Muscle of leg (tissue), 11 donors: ENCODE data around the gene CIBAR2. TPM values are rescaled to one million over a fixed set of nuclear protein-coding genes. Genes with fewer than 3 reads are reported as not detected.

Source experiments
- DNase-seq: peaks from one replicate; pipeline ENCODE4 v3.0.0; 2013
- H3K27ac ChIP-seq: one replicate; pipeline ENCODE4 v1.5.1; 2013; ENCODE audit warnings: mild to moderate bottlenecking, low read length, control low read depth
- H3K27me3 ChIP-seq: one replicate; pipeline ENCODE4 v1.6.1; 2013; ENCODE audit warnings: low read length; ENCODE audit not compliant: control insufficient read depth, insufficient read depth
- H3K36me3 ChIP-seq: one replicate; pipeline ENCODE4 v1.6.1; 2013; ENCODE audit warnings: low read length; ENCODE audit not compliant: control insufficient read depth, insufficient read depth
- H3K4me1 ChIP-seq: one replicate; pipeline ENCODE4 v1.6.1; 2013; ENCODE audit warnings: low read length; ENCODE audit not compliant: control insufficient read depth, insufficient read depth
- H3K4me3 ChIP-seq: one replicate; pipeline ENCODE4 v1.5.1; 2013; ENCODE audit warnings: low read length, control low read depth
- H3K9me3 ChIP-seq: replicated peaks from 2 replicates; pipeline ENCODE4 v1.6.1; 2013; ENCODE audit warnings: low read depth, low read length; ENCODE audit not compliant: control insufficient read depth
- WGBS: methylation state at CpG from one replicate; pipeline ENCODE4 v1.1.5; 2013; ENCODE audit warnings: missing lambda C conversion rate; ENCODE audit not compliant: insufficient coverage; 5-methylcytosine and 5-hydroxymethylcytosine counted together
- polyA plus RNA-seq, 8 donors: library from polyadenylated mRNA; unstranded; fragments of 120-200 nt; gene quantifications; one replicate each; pipeline versions ENCODE4 v1.2.1 to v1.2.3, GENCODE V29; 2013; ENCODE audit warnings: inconsistent platforms in 1 of 8, low replicate concordance in 1 of 8; ENCODE audit not compliant: insufficient read length in 8 of 8, insufficient read depth in 1 of 8
- total RNA-seq: library from RNA; stranded (reverse); fragments of 120-200 nt; gene quantifications from one replicate; pipeline ENCODE4 v1.2.4, GENCODE V29; 2013

Gene CIBAR2
- total and polyA plus RNA-seq, 9 donors = 0.18 to 0.30 TPM; not detected in 7

- Histone ChIP-seq H3K27ac (no peak overlapping the region), H3K4me3 (no peak overlapping the region), H3K4me1 (peaks cover 17% of the 10 kb centered on the region), H3K9me3 (no peaks in the 10 kb centered on the region), H3K36me3 (no peaks in the 10 kb centered on the region), H3K27me3 (peaks cover 14% of the 10 kb centered on the region)
- DNase-seq = no peak
- 70% methylated on average over 15 of the region's 16 CpGs for WGBS
Measured at GRCh38 chr16:85084841-85085510, 27.3 kb downstream of the CIBAR2 start.

GRCh38 chr16:85083051-85083639, 29.1 kb downstream of the CIBAR2 start:
- DNase-seq = peak; percentile 38
- Histone ChIP-seq H3K4me3 (no peak overlapping the region), H3K4me1 (peaks cover 8% of the 10 kb centered on the region), H3K27me3 (peaks cover 15% of the 10 kb centered on the region), H3K27ac (no peak overlapping the region), H3K36me3 (peaks cover 5% of the 10 kb centered on the region), H3K9me3 (no peaks in the 10 kb centered on the region)
- no CpG with 5 or more reads among the region's 13 CpGs for WGBS

GRCh38 chr16:85082173-85083050, 29.9 kb downstream of the CIBAR2 start:
- peaks cover 8% of the 10 kb centered on the region for H3K4me1 ChIP-seq
- no peak for DNase-seq
- no peak overlapping the region for H3K27ac ChIP-seq
- H3K36me3 ChIP-seq = peaks cover 5% of the 10 kb centered on the region
- no peak overlapping the region for H3K4me3 ChIP-seq
- no peaks in the 10 kb centered on the region for H3K9me3 ChIP-seq
- 29% methylated on average over 27 of the region's 33 CpGs for WGBS
- H3K27me3 ChIP-seq = peaks cover 15% of the 10 kb centered on the region

GRCh38 chr16:85081765-85082164, 30.5 kb downstream of the CIBAR2 start:
- H3K9me3 ChIP-seq = no peaks in the 10 kb centered on the region
- H3K4me1 ChIP-seq = peaks cover 8% of the 10 kb centered on the region
- peaks cover 5% of the 10 kb centered on the region for H3K36me3 ChIP-seq
- peaks cover 15% of the 10 kb centered on the region for H3K27me3 ChIP-seq
- H3K4me3 ChIP-seq = no peak overlapping the region
- no peak overlapping the region for H3K27ac ChIP-seq
- DNase-seq = no peak
- WGBS = 74% methylated on average over 14 of the region's 15 CpGs

- Histone ChIP-seq H3K4me3 (no peak overlapping the region), H3K27me3 (peaks cover 15% of the 10 kb centered on the region), H3K27ac (no peak overlapping the region), H3K4me1 (peaks cover 8% of the 10 kb centered on the region), H3K36me3 (peaks cover 5% of the 10 kb centered on the region), H3K9me3 (no peaks in the 10 kb centered on the region)
- DNase-seq = no peak
- WGBS = 72% methylated on average over 9 of the region's 9 CpGs
Measured at GRCh38 chr16:85081038-85081437, 31.2 kb downstream of the CIBAR2 start.

GRCh38 chr16:85079785-85080570, 32.3 kb downstream of the CIBAR2 start:
- DNase-seq = no peak
- Histone ChIP-seq H3K36me3 (peaks cover 5% of the 10 kb centered on the region), H3K27me3 (peaks cover 15% of the 10 kb centered on the region), H3K4me3 (no peak overlapping the region), H3K4me1 (peaks cover 8% of the 10 kb centered on the region), H3K9me3 (no peaks in the 10 kb centered on the region), H3K27ac (no peak overlapping the region)
- WGBS = 67% methylated on average over 18 of the region's 22 CpGs

- Histone ChIP-seq H3K36me3 (peaks cover 5% of the 10 kb centered on the region), H3K4me3 (no peak overlapping the region), H3K27ac (no peak overlapping the region), H3K4me1 (peaks cover 8% of the 10 kb centered on the region), H3K27me3 (peaks cover 15% of the 10 kb centered on the region), H3K9me3 (no peaks in the 10 kb centered on the region)
- no peak for DNase-seq
- 83% methylated on average over 5 of the region's 10 CpGs for WGBS
Measured at GRCh38 chr16:85078952-85079351, 33.3 kb downstream of the CIBAR2 start.

- Histone ChIP-seq H3K36me3 (peaks cover 5% of the 10 kb centered on the region), H3K27me3 (peaks cover 12% of the 10 kb centered on the region), H3K4me3 (no peak overlapping the region), H3K9me3 (no peaks in the 10 kb centered on the region), H3K27ac (no peak overlapping the region), H3K4me1 (peaks cover 12% of the 10 kb centered on the region)
- no peak for DNase-seq
- 79% methylated on average over 9 of the region's 10 CpGs for WGBS
Measured at GRCh38 chr16:85078226-85078625, 34.0 kb downstream of the CIBAR2 start.

- no peak for DNase-seq
- H3K27me3 ChIP-seq = peaks cover 8% of the 10 kb centered on the region
- no peak overlapping the region for H3K27ac ChIP-seq
- H3K4me1 ChIP-seq = peaks cover 14% of the 10 kb centered on the region
- H3K9me3 ChIP-seq = no peaks in the 10 kb centered on the region
- H3K36me3 ChIP-seq = peaks cover 5% of the 10 kb centered on the region
- 76% methylated on average over 13 of the region's 16 CpGs for WGBS
- no peak overlapping the region for H3K4me3 ChIP-seq
Measured at GRCh38 chr16:85077576-85078125, 34.6 kb downstream of the CIBAR2 start.
